Glomerular visceral epithelial cell (primary cell): ENCODE results near the gene NSUN3.
"Not testable (repeated sequence)": the region's sequence is repeated elsewhere in the genome, so short reads cannot be mapped to it uniquely, and the experiment has no call there.

Experiments used
- DNase-seq: peaks from one replicate; pipeline ENCODE4 v3.0.0-alpha.2; 2016; ENCODE audit errors: extremely low spot score

NSUN3 gene

DNA sequence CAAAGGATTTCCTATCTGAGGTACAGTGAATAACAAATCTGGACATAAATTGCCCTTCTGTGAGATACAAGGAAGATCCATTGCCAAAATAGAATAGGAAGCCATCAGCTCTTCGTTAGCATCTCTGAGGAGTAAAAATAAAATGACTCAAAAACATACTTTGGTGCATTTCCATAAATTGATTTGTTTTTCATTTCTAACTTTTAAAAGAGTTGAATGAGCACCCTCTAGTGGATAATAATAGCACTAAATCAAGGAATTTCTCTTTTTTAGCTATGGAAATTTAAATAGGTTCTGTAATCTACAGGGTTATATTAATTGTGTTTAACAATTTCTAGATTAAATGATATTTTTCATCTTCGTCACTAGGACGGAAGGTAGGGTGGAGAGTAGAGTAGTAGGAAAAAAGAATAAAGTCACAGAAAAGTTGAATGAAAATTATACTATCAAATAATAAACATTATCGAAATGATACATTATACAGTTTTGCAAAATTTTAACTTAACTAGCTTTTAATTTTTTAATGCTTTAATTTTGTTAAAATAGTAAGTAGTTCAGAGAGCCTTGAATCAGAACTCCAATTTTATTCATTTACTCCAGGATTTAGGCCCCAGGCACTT is 6.4 kb downstream of the NSUN3 start:
- DNase-seq: no peak

DNA sequence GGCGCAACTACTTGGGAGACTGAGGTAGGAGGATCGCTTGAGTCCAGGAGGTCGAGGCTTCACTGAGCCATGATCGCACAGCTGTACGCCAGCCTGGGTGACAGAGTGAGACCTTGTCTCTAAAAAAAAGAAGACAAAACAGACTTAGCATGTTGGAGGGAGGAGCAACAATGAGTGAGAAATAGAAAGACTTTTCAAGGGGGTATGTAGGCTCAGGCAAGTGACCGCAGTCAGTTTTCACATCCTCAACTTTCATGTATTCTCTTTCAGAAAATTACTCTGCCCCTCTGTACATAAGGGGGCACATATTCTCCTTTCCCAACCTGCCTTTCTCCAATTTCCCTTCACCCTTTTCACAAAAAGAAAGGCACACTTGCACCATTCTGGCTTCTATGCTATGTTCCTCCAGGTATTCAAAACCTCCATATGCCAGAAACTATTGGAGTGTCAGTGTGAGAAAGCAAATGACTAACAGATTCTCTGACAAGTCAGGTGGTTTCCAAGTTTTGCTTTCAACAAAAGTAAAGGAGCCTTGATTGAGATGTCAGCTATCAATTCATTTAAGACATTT is 7.6 kb downstream of the NSUN3 start:
- DNase-seq: no peak

DNA sequence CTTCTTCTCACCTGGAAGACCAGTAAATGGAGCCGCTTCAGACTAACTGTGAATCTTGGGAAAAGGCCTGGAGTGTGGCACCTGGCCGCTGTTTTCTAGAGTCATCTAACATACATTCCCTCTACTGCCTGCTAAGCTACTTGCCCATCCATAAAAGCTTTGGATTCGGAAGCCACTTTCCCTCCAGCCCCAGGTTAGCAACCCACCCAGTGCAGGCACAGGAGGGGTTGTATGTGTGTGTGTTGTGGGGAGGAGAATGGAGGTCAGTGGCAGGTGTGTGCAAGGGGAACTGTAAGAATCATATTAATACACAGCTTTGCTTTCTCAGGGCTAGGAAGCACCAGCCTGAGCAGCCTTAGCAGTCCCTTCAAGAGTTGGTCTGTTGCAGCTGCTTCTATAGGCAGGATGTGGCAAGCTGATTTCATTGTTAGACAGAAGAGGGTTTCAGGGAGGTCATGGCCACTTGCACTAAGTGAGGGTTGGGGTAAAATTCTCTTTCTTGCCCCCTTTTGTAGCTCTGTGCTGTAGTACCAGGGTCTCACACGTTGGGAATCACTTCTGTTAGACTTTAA is 8.9 kb downstream of the NSUN3 start:
- DNase-seq: no peak

DNA sequence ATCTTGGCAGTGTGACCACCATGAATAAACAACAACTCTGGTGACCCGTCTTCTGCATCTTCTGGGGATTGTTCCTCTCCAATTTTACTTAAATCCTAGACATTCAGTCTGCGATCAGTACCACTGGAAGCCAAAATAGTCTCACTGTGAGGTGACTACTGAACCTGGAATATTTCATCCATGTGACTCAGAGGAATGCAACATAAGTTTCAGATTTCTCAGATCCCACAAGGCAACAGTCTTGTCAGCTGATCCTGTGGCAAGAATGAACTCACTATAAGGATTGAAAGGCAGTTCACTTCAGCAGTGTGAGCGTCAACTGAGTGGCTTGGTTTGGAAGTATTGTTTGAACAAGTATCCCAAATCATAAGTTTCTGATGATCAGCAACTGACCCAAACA is 13.2 kb downstream of the NSUN3 start:
- peak; percentile 14 for DNase-seq

DNA sequence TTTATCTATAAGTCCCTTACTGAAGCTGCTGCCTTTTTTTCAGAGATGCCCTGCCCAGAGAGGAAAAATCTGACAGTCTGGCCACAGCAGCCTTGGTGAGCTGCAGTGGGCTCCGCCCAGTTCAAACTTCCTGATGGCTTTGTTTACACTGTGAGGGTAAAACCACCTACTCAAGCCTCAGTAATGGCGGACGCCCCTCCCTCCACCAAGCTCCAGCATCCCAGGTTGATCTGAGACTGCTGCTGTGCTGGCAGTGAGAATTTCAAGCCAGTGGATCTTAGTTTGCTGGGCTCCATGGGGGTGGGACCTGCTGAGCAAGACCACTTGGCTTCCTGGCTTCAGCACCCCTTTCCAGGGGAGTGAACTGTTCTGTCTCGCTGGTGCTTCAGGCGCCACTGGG is 17.7 kb downstream of the NSUN3 start:
- DNase-seq: not testable (repeated sequence)

DNA sequence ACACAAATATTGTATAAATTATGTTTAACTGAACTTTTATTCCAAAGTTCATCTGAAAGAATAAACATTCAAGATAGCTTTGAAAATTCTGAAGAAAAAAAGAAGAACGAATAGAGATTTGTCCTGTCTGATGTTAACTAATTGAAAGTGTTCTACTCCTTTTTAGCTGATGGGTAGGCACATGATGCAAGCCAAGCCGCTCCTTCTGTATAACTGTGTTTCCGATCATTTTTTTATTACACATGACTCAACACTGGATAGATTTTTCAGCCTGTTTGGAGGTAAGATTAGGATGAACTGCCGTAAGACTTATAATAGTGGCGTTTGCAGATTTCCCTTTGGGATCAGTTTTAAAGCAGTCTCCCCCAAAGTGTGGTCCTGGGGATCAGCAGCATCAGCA is 19.0 kb downstream of the NSUN3 start:
- DNase-seq: no peak

DNA sequence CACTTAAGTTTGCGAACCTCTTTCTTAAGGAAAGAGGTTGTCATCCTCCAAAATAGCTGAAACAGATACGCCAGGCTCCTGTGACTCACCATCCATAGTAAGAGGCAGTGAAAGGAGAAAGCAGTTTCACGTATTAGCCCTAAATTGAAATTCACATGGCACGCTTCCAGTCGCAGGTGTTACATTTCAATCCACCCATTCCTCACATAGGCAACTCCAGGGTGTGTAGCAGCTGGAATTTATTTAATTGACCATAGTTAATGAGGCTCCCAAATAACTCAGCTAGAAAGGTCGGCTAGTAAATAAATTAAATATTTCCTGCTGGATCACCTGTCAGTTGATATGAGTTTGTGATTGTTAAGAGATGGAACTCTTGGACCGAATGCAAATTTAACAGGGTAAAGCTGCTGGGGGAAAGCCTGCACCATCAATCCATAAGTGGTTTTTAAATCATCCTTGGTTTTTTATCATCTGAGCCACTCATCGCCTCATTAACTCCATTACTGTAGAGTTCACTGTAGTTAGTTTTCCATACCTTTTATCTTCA is 19.6 kb downstream of the NSUN3 start:
- DNase-seq: no peak

DNA sequence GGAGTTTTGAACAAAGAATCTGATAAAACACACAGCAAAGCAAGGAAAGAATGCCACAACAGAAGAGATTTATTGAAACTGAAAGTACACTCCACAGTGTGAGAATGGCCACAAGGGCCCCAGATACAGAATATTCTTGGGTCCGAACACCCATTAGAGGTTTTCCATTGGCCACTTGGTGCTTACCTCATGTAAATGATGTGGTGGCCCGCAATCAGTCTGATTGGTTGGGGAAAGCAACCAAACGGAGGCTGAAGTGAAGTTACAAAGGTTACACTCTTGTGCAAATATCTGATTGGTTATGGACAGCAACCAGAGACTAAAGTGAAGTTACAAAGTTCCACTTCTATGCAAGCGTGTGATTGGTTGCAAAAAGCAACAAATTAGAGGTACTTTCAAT is 20.4 kb downstream of the NSUN3 start:
- no peak for DNase-seq

DNA sequence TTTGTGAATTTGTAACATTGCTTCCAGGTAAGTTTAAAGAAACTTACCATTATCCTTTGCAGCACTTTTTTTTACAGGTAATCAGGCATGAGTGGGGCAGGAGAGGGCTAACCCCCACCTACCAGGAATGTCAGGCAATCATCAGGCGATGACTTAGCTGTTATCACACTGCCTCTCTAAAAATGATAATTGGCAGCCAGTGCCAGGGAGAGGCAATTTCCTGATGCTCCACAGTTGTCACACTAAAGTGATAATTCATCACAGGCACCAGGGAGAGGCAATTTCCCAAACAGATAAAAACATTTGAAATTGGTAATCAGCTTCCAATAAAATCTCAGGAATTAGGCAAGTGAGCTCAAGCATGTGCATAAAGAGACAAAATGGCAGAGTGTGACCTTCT is 26.3 kb downstream of the NSUN3 start:
- DNase-seq: no peak

DNA sequence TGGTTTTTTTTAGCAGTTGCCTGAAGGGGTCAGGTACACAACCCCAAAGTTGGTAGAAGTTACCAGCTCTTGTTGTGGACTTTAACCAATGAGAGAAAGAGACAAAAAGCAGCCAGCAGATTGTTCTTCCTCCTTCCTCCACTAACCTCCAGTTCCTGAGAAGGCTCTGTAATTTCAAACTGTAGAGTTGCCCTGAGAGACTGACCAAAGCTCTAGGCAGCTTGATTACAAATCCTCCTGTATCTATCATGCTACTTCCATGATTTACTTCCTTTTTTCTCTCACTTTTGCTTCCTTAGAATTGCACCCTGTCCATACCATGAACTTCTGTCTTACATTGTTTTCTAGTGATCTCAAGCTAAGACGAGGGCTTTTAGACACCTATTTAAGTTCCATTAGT is 29.2 kb downstream of the NSUN3 start:
- DNase-seq: no peak

DNA sequence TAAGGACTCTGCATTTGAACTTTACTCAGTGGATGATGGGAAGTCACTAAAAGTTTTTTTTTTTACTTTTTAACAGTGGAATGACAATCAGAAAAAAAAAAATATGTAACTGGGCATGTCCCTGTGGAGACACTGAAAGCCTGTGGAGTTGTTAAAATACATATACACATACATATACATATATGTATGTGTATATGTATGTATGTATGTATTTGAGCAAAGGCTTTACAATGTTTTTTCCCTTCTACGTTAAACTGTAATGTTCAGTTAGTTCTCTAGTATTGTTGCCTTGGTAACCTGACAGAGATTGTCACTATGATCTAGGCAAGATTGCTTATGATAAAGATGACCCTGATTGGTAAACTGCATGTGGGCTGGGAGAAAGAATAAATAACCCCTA is 30.3 kb downstream of the NSUN3 start:
- no peak for DNase-seq

DNA sequence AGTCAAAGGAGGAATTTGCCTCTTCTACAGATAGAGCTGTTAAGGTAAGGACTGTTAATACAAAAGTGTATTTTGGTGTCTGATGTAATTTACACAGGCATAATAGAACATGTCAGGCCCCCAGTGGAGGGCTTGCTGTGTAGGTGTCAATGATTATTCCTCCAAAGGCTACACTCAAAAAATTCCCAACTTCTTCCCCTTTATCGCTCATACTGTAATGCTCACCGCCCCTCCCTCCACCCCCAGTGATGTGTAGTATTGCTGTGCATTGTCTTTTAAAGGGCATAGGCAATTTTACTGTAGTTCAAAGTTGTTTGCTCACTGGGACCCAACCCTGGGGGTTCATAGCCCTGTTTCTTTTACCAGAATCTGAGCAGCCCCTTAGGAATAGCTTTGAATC is 32.2 kb downstream of the NSUN3 start:
- DNase-seq: no peak

DNA sequence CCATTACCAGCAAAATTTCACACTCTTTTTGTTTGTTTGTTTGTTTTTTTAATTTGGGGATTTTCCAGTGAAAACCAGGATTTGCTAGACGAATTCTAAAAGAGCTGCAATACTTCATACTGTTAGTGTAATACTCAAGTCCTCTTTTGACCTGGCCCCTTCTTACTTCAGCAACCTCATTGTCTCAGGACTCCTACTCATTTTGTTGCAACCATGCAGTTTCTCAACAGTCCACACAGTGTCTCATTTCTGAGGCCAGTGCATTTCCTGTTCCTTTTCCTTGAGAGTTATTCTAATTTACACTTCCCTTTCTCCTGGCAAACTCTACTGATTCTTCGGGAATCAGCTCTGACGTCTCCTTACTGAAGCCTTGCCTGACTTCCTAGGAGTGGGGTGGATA is 35.6 kb downstream of the NSUN3 start:
- DNase-seq: no peak

DNA sequence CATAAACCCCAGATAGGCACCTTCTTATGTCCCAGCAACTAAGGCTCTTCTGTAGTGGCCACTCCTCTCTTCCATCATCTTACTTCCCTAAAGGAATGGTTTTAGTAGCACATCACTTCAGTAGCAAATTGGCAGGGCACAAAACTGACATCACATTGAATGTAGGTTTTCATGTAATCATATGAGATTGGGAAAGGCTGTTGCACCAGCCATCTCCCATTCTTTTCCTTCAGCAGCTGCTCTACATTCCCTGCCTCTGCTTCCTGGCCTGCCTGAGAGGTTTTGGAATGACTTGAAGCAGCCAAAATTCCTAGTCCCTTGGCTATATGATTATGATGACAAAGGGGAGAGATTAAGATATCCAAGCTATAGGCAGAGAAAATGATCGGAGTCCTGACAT is 36.5 kb downstream of the NSUN3 start:
- no peak for DNase-seq

DNA sequence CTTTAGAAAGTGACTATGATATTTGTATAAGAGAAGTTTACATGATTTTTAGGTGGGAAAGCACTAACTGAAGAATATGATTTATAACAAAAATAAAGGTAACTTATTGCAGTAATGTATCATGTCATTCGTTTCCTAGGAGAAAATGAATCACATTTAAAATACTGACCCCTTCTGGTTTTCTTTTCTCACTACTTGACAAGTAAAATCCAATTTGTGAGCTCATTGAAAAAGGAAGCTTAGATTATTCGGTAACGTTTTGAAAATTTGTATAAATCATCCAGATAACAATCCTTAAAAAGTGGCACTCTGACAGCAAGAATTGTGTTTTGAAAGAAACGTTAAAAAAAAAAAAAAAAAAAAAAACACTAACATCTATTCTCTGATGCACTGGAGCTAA is 39.0 kb downstream of the NSUN3 start:
- no peak for DNase-seq

DNA sequence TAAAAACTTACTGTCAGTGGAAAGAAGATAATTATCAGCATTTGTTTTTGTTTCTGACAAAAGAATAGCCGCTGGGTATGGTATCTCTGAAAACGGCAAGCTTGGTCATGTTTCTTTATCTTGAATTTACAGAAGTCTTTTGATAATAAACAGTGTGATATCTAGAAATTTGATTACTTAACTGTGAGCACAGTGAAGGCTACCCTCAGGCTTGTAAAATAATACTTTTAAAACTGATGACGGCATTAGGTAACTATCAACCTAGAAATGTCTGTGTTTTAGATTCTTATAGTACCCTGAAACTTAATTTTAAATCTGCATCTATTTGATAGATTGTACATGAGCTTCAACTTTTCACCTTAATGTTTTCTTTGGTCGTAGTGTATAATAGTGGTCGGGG is 43.4 kb downstream of the NSUN3 start:
- no peak for DNase-seq

DNA sequence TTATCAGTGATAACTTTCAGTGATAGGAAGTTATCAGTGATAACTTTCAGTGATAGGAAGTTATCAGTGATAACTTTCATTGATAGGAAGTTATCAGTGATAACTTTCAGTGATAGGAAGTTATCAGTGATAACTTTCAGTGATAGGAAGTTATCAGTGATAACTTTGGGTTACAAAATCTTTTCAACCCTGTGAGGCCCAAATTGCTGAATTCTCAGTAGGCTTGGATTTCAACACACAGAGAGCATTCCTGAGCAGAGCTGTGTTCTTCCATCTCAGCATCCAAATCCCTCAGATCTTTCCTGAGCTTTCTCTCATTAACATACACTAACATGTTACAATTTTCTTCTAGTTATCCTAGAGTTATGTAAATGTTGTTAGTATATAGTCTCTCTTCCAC is 47.4 kb downstream of the NSUN3 start:
- DNase-seq: not testable (repeated sequence)

DNA sequence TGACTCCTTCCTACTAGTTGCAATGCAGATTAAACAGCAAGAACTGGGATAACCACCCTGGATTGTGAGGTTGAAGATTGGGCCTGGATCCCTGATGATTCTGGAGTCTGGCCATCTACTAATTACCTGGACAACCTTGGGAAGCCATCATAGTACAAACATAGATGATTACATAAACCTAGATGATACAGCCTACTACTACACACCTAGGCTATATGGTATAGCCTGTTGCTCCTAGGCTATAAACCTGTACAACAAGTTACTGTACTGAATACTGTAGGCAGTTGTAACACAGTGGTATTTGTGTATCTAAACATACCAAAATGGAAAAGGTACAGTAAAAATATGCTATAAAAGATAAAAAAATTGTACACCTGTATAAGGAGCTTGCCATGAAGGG is 48.0 kb downstream of the NSUN3 start:
- DNase-seq: no peak

DNA sequence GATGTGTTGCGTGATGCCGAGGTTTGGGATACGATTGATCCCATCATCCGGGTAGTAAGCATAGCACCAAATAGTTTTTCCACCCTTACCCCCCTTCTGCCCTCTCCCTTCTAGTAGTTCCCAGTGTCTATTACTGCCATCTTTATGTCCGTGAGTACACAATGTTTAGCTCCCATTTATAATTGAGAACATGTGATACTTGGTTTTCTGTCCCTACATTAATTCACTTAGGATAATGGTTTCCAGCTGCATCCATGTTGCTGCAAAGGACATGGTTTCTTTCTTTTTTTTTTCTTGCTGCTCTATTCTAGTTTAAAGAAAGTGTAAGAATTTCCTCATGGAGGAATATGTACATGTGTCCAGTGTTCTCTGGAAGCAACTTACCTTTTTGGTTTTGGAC is 51.8 kb downstream of the NSUN3 start:
- DNase-seq: no peak

DNA sequence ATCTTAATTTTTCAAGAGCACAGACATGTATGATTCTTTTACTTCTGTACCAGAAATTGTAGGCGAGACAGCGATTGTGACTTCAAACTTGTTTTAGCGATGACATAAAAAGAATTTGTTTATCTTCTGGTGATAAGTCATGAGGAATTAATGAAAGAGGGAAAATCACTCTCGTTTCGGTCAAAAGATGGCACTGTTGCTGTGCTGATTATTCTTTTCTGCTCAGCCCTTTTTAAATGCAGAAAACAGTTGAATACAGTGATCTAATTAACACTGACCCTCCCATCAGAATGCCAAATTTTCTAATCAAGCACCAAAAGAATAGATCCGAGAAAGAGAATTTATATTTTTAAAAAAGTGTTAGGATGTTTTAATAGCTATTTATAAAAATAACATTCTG is 52.6 kb downstream of the NSUN3 start:
- DNase-seq: peak; percentile 6

DNA sequence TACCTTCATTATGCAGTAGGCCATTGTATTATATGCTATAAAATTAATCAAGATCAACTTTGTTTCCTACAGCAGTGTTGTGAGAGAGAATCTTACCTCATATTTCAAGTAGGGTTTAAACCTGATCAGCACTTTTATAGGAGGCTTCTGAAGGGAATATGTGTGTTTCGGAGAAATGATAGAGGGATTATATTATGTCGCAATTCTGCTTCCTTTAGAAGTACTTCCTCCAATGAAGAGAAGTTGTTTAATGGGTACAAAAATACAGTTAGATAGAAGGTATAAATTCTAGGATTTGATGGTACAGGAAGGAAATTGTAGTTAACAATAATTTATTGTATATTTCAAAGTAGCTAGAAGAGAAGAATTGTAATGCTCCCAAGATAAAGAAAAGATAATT is 54.9 kb downstream of the NSUN3 start:
- DNase-seq: no peak

DNA sequence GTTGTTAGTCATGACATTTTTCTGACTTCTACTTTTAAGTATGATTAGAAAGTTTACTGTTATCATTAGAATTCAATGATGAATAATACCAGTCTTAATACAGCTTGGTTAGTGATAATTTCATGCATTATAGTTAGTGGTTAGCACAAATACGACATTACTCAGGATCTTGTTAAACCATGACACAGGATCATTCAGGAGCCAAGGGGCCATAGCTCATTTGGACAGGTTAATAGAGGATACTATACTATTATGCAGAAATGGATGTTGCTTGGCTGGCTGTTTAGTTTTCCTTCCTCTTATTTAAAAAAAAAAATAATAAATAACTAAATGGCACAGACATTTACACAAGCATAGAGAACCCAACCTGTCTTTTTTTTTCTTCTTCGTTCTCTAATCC is 55.5 kb downstream of the NSUN3 start:
- DNase-seq: no peak

DNA sequence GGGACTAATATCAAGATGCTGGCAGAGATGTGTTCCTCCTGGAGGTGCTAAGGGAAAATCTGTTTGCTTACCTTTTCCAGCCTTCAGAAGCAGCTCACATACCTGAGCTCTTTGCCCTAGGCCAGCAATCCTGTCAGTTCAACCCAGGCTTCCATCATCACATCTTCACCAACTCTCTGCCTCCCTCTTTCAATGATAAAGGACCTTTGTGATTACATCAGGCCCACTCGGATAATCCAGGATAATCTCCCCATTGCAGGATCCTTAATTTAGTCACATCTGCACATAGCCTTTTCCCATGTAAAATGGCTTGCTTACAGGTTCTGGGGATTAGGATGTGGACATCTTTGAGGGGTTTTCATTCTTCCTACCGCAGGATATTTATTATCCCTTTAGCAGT is 58.3 kb downstream of the NSUN3 start:
- DNase-seq: no peak

DNA sequence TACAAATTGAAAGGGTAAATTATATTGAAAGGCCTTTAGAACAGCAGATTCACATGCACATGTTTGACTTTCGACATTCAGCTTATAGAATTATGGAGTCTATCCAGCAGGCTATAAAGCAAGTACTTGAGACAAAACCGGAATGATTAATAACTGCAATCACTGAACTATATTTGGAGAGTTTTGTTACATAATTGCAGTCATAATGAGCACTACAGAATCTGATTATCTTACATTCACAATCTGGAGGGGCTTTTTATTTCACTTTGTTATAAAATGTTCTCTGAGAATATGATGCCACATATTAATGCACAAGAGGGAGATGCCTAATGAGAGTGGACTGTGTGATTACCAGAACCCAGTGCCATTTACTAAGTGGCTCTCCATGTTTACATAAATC is 64.3 kb downstream of the NSUN3 start:
- DNase-seq: no peak
